GM21381 (cell line): Measurements from ENCODE around the gene CCDC83.
A peak's percentile ranks its signal among the peaks of the same experiment; 100 is the strongest.
"Not testable (repeated sequence)": the region's sequence is repeated elsewhere in the genome, so short reads cannot be mapped to it uniquely, and the experiment has no call there.

ENCODE experiments used
- ATAC-seq: cut with Tn5 transposase; IDR thresholded peaks from one replicate; pipeline ENCODE4 v1.9.1; 2021; ENCODE audit warnings: mild to moderate bottlenecking, moderate library complexity; ENCODE audit not compliant: unreplicated experiment

The CCDC83 gene

DNA sequence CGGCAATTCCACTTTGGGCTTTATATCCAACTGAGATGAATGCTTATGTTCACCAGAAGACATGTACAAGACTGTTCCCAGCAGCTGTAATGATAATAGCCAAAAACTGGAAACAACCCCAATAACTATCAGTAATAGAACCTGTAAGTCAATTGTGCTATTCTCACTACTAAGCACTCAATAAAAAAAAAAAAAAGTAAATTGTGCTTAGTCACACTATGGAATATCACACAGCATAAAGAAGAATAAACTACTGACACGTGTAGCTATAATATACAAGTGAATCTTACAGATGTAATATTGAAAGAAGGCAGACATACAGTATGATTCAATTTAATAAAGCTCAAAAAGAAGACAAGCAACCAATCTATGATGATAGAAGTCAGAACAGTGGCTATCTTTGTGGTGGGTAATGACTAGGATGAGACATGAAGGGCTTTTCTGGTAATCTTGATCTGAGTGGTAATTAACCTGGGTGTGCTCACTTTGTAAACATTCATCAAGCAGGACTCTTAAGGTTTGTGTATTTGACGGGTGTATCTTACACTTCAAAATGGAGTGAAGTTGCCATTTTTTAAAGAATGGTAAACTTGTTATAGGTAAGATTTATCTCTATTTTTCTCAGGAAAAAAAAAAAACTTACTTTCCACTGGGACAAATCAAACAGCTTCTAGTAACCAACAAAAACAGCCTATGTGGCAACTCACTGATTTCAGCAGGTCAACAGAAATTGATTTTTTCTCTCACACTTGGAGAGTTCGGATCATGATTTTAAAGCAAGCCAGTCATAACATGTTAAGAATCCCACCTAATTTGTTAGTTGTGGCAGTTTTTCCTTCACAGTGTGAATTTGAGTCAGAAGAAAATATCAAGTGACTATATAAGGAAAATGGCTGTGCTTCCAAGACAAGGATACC, 84.2 kb downstream of the CCDC83 start:
- ATAC-seq: no peak

DNA sequence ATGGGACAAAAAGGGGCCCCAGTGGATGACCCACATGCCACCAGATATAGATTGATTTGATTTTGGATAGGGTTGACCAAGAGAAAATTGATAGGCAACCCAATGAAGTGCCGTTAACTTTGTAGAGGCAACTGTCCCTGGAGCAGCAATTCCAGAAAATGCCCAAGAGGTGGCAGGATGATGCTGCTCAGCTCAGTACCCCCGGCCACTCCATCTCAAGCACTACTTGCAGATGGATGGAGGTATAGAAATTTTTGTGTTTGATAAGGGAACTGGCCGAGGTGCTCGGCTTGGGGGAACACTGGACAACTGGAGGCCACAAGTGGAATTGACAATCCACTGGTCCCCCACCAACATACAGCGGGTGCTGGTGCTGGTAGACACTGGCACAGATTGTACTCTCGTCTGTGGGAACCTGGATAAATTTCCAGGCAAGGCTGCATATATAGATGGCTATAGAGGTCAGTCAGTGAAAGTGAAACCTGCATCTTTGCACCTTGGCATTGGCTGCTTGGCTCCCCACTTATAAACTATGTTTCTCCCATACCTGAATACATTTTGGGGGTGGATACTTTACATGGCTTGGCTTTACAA, 86.3 kb downstream of the CCDC83 start:
- ATAC-seq: peak; percentile 53

DNA sequence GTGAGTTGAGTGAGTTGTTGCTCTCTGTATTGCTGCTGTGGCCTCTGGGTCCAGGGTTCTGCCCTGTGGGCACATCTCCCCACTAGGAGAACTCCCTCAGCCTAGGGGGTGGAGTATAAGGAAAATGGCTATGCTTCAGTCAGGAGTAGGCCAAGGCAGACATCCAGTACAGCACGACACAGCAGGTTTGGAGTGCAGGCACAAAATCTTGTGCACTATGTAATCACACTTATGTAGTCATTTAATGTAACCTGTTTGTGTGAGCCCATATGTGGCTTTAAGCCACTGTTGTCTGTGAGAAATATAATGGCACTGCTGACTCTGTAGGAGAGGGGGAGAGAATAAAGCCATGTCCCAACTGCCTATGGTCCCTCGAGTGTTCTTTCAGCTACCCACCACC, 90.1 kb downstream of the CCDC83 start:
- ATAC-seq: no peak

DNA sequence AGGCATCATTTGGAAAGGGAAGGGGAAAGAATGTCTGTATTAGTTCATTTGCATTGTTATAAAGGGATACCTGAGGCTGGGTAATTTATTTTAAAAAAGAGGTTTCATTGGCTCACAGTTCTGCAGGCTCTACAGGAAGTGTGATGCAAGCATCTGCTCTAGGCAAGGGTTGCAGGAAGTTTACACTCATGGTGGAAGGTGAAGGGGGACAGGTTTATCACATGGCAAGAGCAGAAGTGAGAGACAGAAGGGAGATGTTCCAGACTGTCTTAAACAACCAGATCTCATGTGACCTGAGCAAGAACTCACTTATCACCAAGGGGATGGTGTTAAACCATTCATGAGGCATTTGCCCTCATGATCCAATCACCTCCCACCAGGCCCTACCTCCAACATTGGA, 90.6 kb downstream of the CCDC83 start:
- no peak for ATAC-seq

DNA sequence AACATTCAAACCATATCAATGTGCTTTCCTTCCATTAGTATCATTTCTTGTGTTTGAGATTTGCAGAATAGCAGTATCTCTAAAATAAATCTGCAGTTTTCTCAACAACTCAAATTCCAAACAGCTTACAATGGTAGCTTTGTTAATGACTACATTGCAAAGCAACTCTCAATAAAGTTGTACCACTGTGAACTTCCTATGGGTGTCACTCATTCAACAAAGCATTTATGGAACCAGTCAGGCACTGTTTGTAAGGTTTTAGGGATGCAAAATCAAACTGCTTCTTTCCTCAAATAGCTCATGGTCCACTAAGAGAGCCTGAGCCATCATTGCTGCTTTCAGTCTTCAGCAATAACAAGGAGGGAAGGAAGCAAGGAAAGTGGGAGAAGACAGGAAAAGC, 91.0 kb downstream of the CCDC83 start:
- no peak for ATAC-seq

DNA sequence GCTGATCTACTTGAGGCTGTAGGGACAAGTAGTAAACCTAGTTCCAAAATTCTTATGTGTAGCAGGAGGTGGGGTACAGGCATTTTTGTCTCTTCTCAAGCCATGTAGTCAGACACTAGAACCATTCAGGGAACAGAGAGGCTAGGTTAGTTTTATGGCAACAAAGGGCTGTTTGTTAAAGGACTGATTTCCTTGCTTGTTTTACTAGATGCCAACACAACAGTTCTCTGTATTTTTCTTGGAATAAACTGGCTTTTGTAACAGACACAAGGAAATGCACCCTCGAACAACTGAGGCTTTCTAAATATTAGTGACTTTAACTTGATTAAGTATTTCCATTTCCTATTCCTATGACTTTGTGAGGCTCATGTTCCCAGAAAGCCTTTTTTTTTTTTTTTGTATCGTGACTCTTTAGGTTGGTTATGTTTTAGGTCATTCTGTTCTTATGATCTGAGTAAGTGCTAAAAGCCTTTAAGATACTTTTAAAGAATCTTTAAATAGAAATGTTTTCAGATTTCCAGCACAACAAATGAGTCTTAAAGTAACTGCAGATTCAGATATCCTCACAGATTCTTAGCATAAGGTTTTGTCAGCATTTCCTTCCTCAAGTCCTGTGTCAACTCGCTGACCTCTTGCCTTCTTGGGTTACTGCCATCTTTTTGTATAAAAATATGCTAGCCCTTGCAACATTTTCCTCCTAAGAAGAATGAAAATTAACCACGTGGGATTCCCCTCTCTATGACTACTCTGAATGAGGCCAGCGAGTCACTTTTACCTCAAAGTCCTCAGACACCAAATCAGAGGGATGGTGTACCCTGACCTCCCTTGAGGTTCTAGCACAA, 92.5 kb downstream of the CCDC83 start:
- ATAC-seq: no peak

GRCh38 chr11:85948884-85949283, 93.7 kb downstream of the CCDC83 start:
- ATAC-seq: peak; percentile 46

DNA sequence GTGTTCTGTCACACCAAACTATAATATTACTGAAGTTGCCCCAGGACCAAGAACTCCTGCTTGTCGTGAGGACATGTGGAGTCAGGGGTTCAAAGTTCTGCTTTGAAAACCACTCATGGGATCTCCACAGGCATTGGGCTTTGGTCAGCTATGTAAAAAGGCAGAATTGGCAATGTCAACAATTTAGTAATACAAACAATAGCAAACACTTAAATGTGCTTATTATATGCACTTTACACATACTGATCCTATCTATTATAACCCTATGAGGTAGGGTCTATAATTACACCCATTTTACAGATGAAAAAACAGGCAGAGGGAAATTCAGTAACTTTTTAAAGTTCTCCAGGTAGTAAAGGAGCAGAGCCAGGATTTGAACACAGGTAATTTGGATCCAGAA, 94.6 kb downstream of the CCDC83 start:
- ATAC-seq: no peak

GRCh38 chr11:85950317-85951048, 95.3 kb downstream of the CCDC83 start:
- ATAC-seq: no peak

- no peak for ATAC-seq
Observed at GRCh38 chr11:85951049-85951405, 95.8 kb downstream of the CCDC83 start.

GRCh38 chr11:85951428-85952107, 96.4 kb downstream of the CCDC83 start:
- no peak for ATAC-seq

DNA sequence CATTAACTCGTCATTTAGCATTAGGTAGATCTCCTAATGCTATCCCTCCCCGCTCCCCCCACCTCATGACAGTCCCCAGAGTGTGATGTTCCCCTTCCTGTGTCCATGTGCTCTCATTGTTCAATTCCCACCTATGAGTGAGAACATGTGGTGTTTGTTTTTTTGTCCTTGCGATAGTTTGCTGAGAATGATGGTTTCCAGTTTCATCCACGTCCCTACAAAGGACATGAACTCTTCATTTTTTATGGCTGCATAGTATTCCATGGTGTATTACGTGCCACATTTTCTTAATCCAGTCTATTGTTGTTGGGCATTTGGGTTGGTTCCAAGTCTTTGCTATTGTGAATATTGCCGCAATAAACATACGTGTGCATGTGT, 96.9 kb downstream of the CCDC83 start:
- not testable (repeated sequence) for ATAC-seq

- ATAC-seq: no peak
Observed at GRCh38 chr11:85953491-85954143, 98.4 kb downstream of the CCDC83 start.

DNA sequence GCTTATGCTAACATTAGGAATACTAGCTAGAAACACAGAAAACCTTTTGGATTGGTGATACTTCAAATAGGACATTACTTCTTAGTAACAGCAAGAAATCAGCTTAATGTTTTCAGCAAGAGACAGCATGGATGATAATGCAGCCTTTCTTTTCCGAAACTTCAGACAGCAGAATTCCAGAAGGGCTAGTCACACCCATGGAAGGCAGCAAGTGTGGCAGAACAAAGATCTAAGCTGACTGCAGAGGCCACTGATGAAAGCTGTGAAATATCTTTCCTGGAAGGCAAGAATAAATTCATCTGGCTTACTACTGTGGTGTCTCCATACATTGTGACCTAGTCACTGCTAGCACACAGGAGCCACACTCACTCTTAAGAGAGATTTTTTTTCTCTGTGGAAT, 100.3 kb downstream of the CCDC83 start:
- no peak for ATAC-seq

- ATAC-seq: peak; percentile 46
Observed at GRCh38 chr11:85960678-85961077, 105.5 kb downstream of the CCDC83 start.

- ATAC-seq: no peak
Observed at GRCh38 chr11:85961130-85961529, 105.9 kb downstream of the CCDC83 start.

DNA sequence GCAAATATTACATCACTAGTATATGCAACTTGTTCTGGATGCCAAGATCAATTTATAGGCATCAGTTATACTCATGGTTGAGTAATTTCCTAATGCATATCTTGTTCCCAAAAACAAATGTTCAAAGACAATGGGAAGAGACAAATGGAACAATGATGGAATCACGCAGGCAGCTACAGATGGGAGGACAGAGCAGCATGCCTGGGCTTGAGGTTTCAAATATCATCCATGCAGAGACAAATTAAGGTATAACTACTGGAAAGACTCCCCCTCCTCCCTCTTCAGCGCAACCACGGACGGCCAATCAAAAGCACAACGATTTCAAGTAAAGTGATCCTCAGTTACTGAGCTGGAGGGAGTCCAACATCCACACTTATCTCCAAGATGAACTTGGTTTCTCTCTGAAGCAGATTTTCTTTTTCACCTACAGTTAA, 106.8 kb downstream of the CCDC83 start:
- no peak for ATAC-seq

GRCh38 chr11:85965202-85965601, 110.0 kb downstream of the CCDC83 start:
- ATAC-seq: no peak

- ATAC-seq: no peak
Observed at GRCh38 chr11:85967457-85967856, 112.3 kb downstream of the CCDC83 start.
